Endothelial cell of umbilical vein (primary cell): ENCODE measurements around the gene WDR6.

Source experiments
- EZH2 ChIP-seq: IDR thresholded peaks from 2 replicates; pipeline ENCODE4 v1.6.1; 2012; ENCODE audit warnings: borderline replicate concordance, low read depth, mild to moderate bottlenecking, moderate library complexity, low read length, inconsistent platforms; ENCODE audit not compliant: severe bottlenecking
- FOS ChIP-seq: IDR thresholded peaks from 2 replicates; pipeline ENCODE4 v1.6.1; 2011; ENCODE audit warnings: mild to moderate bottlenecking, low read length, moderate library complexity, borderline replicate concordance; ENCODE audit not compliant: insufficient read depth
- GATA2 ChIP-seq: IDR thresholded peaks from 2 replicates; pipeline ENCODE4 v1.7.0; 2011; ENCODE audit warnings: low read depth, mild to moderate bottlenecking, moderate library complexity, mixed read lengths, low read length; ENCODE audit not compliant: insufficient read length, insufficient read depth
- JUN ChIP-seq: IDR thresholded peaks from 2 replicates; pipeline ENCODE4 v1.6.1; 2011; ENCODE audit warnings: borderline replicate concordance, low read depth; ENCODE audit not compliant: insufficient read length, insufficient read depth
- MAX ChIP-seq: IDR thresholded peaks from 2 replicates; pipeline ENCODE4 v1.6.1; 2011; ENCODE audit not compliant: insufficient read depth, insufficient read length
- POLR2A ChIP-seq: IDR thresholded peaks from 2 replicates; pipeline ENCODE4 v1.6.1; 2012; ENCODE audit warnings: low read depth, mild to moderate bottlenecking, control low read depth, low read length
- POLR2AphosphoS5 ChIP-seq: IDR thresholded peaks from 2 replicates; pipeline ENCODE4 v1.6.1; 2012; ENCODE audit warnings: low read depth, mild to moderate bottlenecking, control low read depth, low read length, moderate library complexity; ENCODE audit not compliant: insufficient read depth
- TF ChIP-seq, protein P1 (sequence below), 2 donors: IDR thresholded peaks; 1 replicate in 1 of 2; 2 replicates in 1 of 2; pipeline ENCODE4 v1.5.1; 2011; ENCODE audit warnings: low read length in 2 of 2, mild to moderate bottlenecking in 2 of 2, moderate library complexity in 2 of 2, control low read depth in 1 of 2, inconsistent platforms in 1 of 2, low read depth in 1 of 2; ENCODE audit not compliant: insufficient read depth in 1 of 2; ENCODE audit errors: extremely low read depth in 1 of 2

GRCh38 chr3:49009396-49009795, 2.2 kb downstream of the WDR6 start:
- TF ChIP-seq, protein P1, sequence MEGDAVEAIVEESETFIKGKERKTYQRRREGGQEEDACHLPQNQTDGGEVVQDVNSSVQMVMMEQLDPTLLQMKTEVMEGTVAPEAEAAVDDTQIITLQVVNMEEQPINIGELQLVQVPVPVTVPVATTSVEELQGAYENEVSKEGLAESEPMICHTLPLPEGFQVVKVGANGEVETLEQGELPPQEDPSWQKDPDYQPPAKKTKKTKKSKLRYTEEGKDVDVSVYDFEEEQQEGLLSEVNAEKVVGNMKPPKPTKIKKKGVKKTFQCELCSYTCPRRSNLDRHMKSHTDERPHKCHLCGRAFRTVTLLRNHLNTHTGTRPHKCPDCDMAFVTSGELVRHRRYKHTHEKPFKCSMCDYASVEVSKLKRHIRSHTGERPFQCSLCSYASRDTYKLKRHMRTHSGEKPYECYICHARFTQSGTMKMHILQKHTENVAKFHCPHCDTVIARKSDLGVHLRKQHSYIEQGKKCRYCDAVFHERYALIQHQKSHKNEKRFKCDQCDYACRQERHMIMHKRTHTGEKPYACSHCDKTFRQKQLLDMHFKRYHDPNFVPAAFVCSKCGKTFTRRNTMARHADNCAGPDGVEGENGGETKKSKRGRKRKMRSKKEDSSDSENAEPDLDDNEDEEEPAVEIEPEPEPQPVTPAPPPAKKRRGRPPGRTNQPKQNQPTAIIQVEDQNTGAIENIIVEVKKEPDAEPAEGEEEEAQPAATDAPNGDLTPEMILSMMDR (IDR thresholded peaks at IDR 0.05; ENCODE audit: extremely low read depth in 1 of 2, insufficient read depth in 1 of 2, low read depth in 1 of 2, low read length in 2 of 2), result no peak
- no peak for TF ChIP-seq POLR2A
- TF ChIP-seq EZH2, result no peak
- no peak for TF ChIP-seq MAX
- TF ChIP-seq JUN, result no peak
- TF ChIP-seq POLR2AphosphoS5, result no peak
- no peak for TF ChIP-seq GATA2
- TF ChIP-seq FOS, result no peak
